ENCODE results near the gene MALRD1.

MALRD1 gene

DNA sequence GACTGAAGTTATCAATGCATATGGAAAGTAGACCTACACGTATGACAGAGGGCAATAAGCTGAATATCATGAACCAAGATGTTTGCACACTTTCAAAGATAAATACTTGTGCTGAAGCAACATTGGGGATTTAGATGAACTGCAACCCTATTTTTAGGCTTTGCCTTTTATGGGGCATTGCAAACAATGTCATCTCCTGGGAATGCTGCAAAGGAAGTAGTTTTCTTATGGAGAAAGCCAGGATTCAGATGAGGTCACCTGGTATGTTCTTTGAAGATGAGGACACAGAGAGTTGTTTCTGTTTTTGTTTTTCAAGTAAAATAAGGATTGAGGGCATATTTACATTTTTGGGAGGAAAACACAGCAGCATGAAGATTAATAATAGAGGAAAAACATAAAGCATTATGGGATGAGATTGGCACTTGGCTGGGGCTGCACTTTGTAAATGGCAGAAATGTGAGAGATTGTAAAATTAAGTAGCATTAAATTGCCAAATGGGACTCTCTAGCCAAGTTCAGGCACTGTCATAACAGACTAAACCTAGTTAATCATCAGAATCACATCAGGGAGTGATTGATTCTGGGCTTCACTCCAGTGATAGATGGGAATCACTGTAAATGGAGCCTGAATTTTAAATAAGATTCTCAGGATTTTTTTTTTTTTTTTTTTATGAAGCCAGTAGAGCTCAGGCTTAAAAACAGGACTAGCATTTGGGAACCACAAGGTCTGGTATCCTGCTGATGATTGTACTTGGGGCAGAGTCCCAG lies 63.1 kb downstream of the MALRD1 start:
- DNase-seq (ENCODE audit: low read depth): no peak

DNA sequence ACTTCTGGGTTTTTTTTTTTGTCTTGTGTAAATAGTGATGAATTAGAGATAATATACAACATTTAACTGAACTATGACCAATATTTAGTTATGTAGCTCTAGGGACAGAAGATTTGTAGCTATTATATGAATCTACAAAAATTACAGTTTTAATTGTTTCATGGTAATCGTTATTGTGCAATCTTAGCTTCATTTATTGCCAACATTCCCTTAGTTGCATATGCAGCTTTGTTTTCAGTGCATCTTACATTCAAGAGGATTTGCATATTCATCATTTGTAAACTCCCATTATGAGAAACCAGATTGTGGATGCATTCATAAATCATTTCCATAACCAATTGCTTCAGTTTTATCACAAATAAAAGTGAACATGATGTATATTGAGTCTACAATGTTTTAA lies 68.8 kb downstream of the MALRD1 start:
- DNase-seq (ENCODE audit: low read depth): no peak

DNA sequence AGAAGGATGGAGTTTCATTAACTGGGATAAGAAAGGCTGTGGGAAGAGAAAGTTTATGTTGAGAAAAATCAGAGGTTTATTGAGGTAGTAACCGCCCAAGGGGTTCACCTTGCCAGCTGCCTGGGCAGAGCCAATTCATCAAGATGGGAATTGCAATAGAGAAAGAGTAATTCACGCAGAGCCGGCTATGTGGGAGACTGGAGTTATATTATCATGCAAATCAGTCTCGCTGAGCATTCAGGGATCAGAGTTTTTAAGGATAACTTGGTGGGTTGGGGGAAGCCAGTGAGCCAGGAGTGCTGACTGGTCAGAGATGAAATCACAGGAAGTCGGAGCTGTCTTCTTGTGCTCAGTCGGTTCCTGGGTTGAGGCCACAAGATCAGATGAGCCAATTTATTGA lies 70.6 kb downstream of the MALRD1 start:
- no peak for DNase-seq (ENCODE audit: low read depth)

DNA sequence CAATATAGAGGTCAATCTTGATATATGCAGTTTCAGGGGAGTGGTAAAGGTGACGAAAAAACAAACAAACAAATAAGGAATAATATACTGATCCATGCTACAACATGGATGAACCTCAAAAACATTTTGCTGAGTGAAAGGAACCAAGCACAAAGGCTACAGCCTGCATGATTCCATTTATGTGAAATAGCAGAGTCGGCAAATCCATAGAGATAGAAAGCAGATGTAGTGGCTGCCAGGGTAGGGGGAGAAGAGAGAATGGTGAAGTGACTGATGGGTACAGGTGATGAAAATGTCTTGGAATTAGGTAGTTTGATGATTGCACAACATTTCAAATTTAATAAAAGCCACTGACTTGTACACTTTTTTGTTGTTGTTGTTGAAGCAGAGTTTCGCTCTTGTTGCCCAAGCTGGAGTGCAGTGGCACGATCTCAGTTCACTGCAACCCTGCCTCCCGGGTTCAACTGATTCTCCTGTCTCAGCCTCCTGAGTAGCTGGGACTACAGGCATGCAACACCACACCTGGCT lies 71.8 kb downstream of the MALRD1 start:
- no peak for DNase-seq (ENCODE audit: low read depth)

DNA sequence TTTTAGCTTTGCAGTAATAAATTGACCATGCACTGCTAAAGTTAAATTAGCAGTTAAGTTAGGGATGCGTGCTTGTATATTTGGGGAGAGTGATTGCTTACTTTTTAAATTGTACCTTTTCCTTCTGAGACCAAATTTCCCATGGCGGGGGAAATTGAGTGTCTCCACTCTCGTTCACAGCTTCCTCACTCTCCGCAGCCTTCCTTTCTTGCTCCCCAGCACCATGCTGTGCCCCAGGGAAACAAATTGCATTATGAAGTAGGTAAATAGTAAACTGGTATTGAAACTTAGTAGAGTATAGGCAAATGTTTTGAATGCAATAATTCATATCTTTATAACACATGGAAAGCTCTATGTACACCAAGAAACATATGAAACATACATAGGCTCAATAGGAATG lies 85.4 kb downstream of the MALRD1 start:
- no peak for DNase-seq (ENCODE audit: low read depth)

DNA sequence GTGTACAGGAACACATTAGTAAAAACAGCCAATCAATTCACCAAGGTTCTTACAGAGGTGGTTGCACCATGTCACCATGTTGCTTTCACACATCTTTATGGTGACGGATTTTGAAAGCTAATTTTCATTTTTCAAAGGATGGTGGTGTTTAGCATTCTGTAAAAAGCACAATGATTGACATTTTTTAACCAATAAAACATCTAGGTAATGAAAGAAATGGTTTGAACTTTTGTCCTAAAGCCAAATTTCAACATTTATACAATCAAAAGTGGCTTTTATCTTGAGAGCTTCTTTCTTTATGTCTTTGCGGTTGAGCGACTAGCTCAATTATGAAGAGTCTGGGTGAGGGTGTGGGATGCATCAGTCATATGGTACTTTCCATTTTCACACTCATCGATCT lies 94.4 kb downstream of the MALRD1 start:
- no peak for DNase-seq (ENCODE audit: low read depth)

DNA sequence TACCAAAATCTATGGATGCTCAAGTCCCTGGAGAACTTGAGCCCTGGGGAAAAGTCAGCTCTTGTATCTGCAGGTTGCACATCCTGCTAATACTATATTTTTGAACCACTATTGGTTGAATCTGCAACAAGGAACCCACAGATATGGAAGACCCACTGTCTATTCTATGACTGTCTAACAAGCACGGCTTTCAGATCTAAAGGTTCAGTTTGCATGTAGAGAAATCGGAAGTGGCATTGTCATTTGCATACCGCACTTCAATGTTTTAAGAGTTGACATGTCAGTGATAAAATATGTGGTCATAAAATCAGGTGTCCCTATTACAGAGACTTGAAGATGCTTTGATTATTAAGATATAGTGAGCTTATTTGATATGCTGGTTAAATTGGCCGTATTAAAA lies 95.6 kb downstream of the MALRD1 start:
- no peak for DNase-seq (ENCODE audit: low read depth)

DNA sequence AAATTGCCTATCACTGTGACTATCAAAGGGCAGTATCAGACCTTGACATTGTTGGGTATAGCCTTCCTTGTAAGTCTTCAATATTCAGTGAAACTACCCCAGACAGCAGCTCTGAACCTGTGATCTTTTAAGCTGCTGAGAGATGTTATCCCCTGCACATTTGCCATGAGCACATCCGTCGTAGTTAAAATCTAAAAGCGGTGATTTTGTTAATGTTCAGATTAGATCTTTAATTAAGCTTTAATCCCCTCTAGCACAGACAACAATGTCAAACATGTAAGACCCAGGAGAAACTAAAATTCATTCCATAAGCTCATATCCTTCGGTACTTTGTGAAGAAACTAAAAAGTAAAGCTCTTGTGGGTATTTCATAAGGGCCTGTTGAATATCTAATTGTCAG lies 105.8 kb downstream of the MALRD1 start:
- no peak for DNase-seq (ENCODE audit: low read depth)

DNA sequence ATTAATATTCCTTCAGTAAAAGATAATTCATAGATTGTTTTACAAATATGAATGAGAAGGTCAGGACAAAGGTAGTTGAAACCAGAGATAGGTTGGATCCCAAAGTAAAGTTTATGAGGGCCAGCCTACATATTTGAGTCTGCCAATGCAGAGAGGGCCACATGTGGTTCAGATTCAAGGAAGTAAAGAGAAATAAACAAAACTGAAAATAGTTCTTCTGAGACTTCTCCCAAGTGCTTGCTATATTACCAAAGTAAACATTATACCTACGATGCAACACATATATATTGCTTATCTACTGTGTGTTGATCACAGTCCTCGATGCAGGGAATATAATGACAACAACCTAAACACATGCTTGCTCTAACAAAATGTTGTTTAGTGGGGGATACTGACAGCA lies 109.8 kb downstream of the MALRD1 start:
- no peak for DNase-seq (ENCODE audit: low read depth)

DNA sequence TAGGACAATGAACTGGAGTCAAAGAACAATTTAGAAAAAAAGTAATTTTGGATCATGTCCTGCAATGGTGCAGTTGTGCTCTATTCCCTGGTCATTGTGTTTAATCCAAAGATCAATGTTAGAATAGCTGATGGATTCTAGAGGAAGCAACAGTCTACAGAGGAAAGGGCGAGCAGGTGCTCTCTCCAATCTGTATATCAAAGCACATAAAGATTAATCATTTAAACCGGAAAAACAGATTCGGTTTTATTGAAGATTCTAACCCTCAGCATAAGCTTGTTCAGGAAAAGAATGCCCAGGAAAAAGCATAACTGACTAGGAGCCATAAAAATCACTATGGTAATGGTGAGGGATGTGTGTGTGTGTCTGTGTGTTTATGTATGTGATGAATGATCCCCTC lies 110.3 kb downstream of the MALRD1 start:
- no peak for DNase-seq (ENCODE audit: low read depth)

DNA sequence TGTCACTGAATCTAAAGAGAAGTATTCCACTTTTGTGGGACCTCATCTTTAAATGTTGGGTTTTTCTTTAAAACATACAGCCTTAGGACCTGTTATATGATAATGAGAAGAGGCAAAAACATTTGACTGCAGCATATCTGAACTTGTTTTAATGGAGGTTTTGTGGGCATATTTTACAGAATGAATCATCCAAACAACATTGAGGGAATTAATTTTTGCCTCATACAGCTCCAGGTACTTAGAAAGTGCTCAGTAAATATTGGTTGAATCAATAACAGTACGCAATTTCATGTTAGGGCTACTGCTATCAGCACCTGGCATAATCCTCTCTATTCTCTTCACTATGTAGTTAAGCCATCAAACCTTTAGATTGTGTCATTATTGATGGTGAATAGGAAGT lies 115.9 kb downstream of the MALRD1 start:
- DNase-seq (ENCODE audit: low read depth): no peak

DNA sequence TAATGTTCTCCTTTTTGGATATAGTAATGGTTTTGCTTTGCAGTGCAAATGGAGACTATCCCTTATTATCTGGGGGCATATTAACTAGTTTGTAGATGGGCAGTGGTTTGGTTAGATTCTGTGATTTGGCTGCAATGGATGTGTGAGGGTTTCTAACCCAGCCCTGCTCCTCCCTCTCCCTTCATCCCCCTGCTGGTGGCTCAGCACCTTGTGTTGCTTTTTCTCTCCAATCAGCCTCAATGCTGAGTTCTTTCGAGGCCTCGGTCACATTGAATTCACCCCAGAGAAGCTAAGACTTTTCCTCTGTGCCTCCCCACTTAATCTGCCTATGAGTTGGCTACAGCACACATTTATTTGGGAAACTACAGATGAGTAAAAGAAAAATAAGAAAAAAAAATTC lies 120.0 kb downstream of the MALRD1 start:
- no peak for DNase-seq (ENCODE audit: low read depth)

DNA sequence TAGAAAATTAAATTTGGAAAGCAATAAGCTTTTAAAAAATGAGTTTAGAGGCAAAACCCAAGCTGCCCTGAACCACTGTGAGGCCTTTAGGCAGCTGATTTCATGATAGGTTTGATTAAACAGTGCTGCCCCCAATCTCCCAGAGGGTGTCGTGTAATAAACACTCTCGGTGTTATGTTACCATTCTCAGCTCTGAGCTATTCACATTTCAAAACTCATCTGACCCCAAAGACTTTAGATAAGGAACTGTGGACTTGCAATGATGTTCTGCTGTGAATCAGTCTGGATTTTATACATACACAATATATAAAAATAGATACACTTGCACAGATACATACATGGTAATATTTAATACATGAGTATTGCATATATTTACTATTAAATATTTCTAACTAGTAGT lies 120.4 kb downstream of the MALRD1 start:
- DNase-seq (ENCODE audit: low read depth): no peak

DNA sequence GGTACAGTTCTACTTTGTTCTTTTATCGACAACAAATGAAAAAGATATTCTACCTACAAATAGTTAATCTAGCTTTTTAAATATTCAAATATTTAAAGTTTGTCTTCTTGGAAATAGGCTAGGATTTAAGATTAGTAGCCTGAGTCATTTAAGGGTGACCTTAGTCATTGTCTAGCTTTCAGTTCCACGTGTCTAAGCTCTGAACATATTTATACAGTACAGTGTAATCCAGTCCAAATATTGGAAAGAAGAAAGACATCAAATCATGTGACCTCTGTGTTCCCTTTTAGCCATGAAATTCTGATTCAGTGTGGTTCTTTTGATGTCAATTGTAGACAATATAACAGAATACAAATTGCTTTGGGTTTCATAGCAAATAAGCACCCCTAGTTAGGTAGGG lies 121.1 kb downstream of the MALRD1 start:
- DNase-seq (ENCODE audit: low read depth): no peak

DNA sequence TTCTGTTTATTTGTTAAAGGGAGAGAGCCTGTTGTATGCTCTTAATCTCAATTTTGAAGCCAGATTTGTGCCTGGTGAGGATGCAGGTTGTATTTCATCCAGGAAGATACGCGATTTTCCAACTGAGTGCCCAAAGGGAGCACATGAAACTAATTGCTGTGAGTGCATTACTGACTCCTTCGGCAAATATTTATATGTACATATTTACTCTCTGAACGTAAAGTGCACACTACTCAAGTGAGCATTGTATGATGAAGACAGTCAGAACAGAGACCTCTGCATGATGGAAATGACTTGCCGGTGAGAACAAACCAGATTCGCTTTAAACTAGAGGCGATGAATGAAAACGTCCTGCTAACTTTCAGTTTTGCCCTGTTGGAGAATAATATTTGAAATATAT lies 130.1 kb downstream of the MALRD1 start:
- no peak for DNase-seq (ENCODE audit: low read depth)

DNA sequence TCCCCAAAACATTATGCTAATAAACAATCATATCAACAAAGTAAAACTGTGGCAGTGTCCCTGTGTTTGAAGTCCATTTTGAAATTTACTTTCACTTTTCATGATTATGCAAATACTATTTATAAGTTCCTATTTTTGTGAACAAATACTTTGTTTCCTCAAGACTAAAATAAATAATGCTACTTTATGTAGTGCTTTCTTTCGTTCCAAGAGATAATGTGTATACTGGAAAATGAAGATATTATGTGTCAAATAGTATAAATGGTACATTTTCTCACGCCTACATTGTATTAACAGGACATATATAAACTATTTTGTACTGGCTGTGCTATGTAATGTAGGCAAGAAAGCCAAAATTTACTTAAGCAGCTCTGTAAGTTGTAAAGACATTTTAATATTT lies 136.3 kb downstream of the MALRD1 start:
- DNase-seq (ENCODE audit: low read depth): no peak

DNA sequence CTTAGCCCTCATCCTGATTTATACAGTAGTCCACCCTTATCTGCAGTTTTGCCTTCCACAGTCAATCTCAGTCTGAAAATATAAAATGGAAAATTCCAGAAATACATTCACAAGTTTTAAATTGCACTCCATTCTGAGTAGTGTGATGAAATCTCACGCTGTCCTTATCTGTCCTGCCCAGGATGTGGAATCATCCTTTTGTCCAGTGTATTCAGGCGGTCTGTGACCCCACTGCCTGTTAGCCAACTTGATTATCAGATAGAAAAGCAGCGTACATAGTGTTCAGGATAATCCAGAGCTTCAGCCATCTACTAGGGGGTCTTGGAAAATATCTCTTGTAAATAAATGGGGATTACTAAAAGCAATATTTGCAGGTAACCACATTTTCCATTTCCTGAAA lies 146.3 kb downstream of the MALRD1 start:
- DNase-seq (ENCODE audit: low read depth): no peak

DNA sequence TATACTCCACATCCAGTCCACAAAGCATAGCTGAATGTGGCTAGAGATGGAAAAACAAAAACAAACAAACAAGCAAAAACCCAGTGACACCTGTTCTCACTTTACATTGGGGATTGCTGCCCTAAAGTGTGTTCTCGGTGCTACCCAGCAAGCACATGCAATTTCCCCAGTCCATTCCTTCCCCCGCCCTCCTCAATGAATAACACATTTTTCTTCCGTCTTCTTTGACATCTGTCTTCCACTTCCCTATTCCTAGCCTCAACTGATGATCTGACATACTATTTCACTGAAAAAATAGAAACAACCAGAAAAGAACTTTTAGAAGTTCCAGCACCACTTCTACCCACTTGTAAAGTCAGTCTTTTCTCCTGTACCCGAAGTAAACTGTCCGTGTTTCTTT lies 147.1 kb downstream of the MALRD1 start:
- no peak for DNase-seq (ENCODE audit: low read depth)

DNA sequence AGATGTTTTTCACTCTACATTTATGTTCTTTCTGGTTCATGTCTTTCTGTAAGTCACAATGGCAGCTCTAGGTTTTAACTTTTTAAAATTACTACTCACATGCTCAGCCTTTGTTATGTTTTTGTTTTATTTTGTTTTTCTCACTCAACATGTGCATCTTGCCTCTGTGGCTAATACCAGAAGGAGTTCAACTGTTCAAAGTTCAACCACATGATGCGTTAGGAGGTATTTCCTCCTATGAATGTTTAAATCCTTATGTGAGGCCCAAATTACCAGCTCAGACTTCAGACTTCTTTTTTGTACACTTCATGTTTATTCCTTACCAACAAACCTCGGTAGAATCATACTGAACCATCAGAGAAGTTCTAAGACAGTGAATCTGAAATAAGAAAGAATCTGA lies 151.6 kb downstream of the MALRD1 start:
- no peak for DNase-seq (ENCODE audit: low read depth)

DNA sequence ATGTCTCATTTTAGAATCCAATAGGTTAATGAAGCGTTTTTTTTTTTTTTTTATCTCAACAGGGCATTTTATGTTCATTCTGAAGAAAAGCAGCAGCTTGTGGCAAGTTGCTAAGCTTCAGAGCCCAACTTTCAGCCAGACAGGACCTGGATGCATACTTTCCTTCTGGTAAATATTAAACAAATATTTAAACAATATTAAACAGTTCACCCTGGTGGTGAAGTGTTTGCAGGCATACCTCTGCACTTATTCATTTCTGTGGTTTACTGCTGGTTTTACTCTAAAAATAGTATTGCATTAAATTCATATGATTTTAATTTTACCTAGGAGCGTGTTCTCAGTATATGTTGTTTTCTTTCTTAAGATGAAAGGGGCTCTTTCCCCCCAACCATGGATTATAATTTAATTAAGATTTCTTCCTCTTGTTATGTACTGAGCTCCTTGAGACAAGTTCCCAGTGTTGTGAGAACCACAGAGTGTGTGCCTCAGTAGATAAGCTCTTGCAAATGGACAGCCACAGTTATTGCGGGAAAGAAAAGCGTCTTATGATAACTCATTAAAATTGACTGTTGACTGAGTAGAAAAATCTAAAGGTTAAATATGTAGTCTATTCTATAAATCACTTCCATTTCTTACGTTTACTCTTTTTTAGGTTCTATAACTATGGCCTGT lies 155.8 kb downstream of the MALRD1 start:
- no peak for DNase-seq (ENCODE audit: low read depth)

DNA sequence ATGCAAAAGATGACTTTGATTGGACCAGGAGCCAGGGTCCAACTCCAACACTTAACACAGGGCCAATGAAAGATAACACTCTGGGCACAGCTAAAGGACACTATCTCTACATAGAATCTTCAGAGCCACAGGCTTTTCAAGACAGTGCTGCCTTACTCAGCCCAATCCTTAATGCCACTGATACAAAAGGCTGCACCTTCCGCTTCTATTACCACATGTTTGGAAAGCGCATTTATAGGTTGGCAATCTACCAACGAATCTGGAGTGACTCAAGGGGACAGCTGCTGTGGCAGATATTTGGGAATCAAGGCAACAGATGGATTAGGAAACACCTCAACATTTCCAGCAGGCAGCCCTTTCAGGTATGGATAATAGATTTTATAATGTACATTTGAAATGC lies 160.7 kb downstream of the MALRD1 start:
- no peak for DNase-seq (ENCODE audit: low read depth)

DNA sequence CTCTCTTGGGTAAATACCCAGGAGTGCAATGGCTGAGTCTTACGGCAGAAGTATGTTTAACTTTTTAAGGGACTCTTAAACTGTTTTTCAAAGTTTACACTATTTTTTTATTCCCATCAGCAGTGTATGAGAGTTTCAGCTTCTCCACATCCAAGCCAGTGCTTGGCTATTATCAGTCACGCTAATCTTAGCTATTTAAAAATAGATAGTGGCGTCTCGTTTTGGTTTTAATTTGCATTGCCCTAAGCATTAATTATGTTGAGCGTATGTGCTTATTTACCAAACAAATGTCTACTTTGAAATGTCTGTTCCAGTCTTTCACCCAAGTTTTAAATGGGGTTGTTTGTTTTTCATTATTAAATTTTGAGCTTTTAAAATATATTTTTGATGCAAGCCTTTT lies 164.0 kb downstream of the MALRD1 start:
- no peak for DNase-seq (ENCODE audit: low read depth)

DNA sequence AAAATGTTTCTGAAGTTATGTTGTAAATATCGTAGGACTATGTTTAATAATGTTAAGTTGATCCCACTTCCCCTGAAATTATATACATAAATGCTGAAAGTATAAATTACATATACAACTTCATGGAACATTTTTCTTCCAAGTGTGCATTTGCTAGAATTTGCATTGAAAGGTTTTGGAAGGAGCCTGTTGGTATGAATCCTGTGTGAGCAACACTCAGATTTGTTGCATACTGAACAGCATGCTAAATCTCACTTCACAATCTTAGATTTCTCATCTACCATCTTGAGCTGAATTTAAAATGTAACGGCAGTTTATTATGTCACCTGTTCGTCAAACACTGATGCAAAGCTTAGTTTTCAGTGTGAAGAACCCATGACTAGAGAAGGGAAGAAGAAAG lies 172.6 kb downstream of the MALRD1 start:
- DNase-seq (ENCODE audit: low read depth): no peak

DNA sequence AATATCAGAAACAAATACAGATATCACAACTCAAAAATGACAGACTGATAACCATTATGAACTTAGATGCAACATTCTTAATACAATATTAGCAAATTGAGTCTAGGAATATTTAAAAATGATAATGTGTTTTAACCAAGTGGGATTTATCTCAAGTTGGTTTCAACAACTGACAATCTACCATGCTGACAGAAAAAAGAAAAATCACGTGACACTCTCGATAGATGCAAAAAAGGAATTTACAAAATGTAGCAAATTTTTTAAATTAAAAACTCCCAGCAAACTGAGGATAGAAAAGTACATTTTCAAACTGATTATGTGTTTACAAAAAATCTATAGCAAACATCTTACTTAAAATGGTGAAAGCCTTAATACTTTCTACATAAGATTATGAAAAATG lies 177.4 kb downstream of the MALRD1 start:
- DNase-seq (ENCODE audit: low read depth): no peak
